CD4-positive, alpha-beta T cell (primary cell): ENCODE data around the gene SPACA1. TPM values are rescaled to one million over a fixed set of nuclear protein-coding genes. Genes with fewer than 3 reads are reported as not detected.

ENCODE experiments used
- ATAC-seq: fragments of 200-7000 bp; cut with Tn5 transposase; one replicate; pipeline ENCODE4 v1.10.0; 2022; ENCODE audit warnings: mild to moderate bottlenecking; ENCODE audit not compliant: poor library complexity
- CTCF ChIA-PET: fragments of 350-600 bp; sonication (Branson Sonifier 250); formaldehyde crosslinking; loops from one replicate; lab custom pipeline; 2021; ENCODE audit warnings: antibody characterized with exemption, inconsistent platforms; lab: Charles Lee
- POLR2A ChIA-PET: fragments of 350-600 bp; sonication (Branson Sonifier 250); formaldehyde crosslinking; loops from one replicate; lab custom pipeline; 2021; ENCODE audit warnings: antibody characterized with exemption, inconsistent platforms; lab: Charles Lee
- DNase-seq, 14 experiments: peaks; one replicate each; pipeline ENCODE4 v3.0.0-alpha.2; 2013 to 2020; ENCODE audit warnings: mixed read lengths in 2 of 14
- H3K27ac ChIP-seq, 2 donors: one replicate each; pipeline versions ENCODE4 v1.5.1 to v1.7.0; 2013; ENCODE audit warnings: low read length in 2 of 2, low read depth in 1 of 2, mild to moderate bottlenecking in 1 of 2
- H3K27me3 ChIP-seq, 2 experiments: 1 replicate in 1 of 2; 2 replicates in 1 of 2; pipeline versions ENCODE4 v1.6.1 to v1.7.0; 2013; ENCODE audit warnings: low read length in 2 of 2, control low read depth in 1 of 2, mild to moderate bottlenecking in 1 of 2, moderate library complexity in 1 of 2; ENCODE audit not compliant: insufficient read depth in 2 of 2, control insufficient read depth in 1 of 2
- H3K36me3 ChIP-seq: one replicate; pipeline ENCODE4 v1.6.1; 2013; ENCODE audit warnings: low read length, control low read depth; ENCODE audit not compliant: insufficient read depth
- H3K4me1 ChIP-seq: one replicate; pipeline ENCODE4 v1.6.1; 2013; ENCODE audit warnings: low read length, control low read depth; ENCODE audit not compliant: insufficient read depth
- H3K4me3 ChIP-seq: one replicate; pipeline ENCODE4 v1.5.1; 2013; ENCODE audit warnings: mild to moderate bottlenecking, low read length, moderate library complexity
- H3K9me3 ChIP-seq, 2 experiments: 1 replicate in 1 of 2; 2 replicates in 1 of 2; pipeline versions ENCODE4 v1.6.1 to v1.7.0; 2013; ENCODE audit warnings: low read length in 2 of 2, mild to moderate bottlenecking in 2 of 2, control low read depth in 1 of 2, moderate library complexity in 1 of 2; ENCODE audit not compliant: control insufficient read depth in 1 of 2, insufficient read depth in 1 of 2
- H3K27ac Mint-ChIP-seq: one replicate; pipeline ENCODE4 v1.8.0; 2020; ENCODE audit warnings: mixed read lengths
- H3K27me3 Mint-ChIP-seq: one replicate; pipeline ENCODE4 v1.8.0; 2021; ENCODE audit warnings: mixed read lengths
- H3K36me3 Mint-ChIP-seq: one replicate; pipeline ENCODE4 v1.8.0; 2021; ENCODE audit warnings: low read depth, mixed read lengths
- H3K4me1 Mint-ChIP-seq: one replicate; pipeline ENCODE4 v1.8.0; 2021; ENCODE audit warnings: low read depth, mixed read lengths
- H3K4me3 Mint-ChIP-seq: one replicate; pipeline ENCODE4 v1.8.0; 2020; ENCODE audit warnings: mild to moderate bottlenecking, mixed read lengths
- H3K9me3 Mint-ChIP-seq: one replicate; pipeline ENCODE4 v1.8.0; 2020; ENCODE audit warnings: mixed read lengths
- intact Hi-C, 2 experiments: fragments of 100-400 bp; cut with DNase I in 1 of 2; cut with micrococcal nuclease in 1 of 2; formaldehyde crosslinking; loops; one replicate each; pipeline versions ENCODE4 v1.15.1 to v1.9.0; 2023 to 2025; cut with DNase I, micrococcal nuclease
- total RNA-seq, 174 experiments: library from RNA in 2 of 174; stranded (reverse) in 2 of 174; gene quantifications; one replicate each; pipeline ENCODE4 v1.2.3 and lab custom pipeline; 2021 to 2026
- TF ChIP-seq, protein P1 (sequence below): fragments of 200-600 bp; IDR thresholded peaks from one replicate; pipeline ENCODE4 v1.8.0; 2022; ENCODE audit warnings: antibody characterized with exemption, mild to moderate bottlenecking

The SPACA1 gene
- total RNA-seq, 2 experiments from 2014 or later, result not detected

DNA sequence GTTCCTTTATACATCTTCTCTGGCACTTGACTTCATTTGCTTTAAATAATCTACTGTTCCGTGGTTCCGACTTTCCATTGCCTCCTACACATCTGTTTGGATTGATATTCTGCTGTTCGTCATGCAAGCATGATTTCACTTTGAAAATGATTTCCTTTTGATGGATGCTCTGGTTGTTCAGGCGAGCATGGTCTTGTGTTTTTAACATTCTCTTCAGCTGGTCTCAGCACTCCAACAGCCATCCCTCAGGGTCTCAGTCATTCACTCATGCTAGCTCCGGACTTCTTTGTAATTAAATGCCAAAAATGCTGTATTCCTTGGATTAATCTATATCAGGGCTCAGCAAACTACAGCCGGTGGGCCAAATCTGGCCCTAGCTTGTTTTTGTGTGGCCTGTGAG, 27.2 kb upstream of the SPACA1 start:
- no peaks in the 10 kb centered on the region for H3K4me1 Mint-ChIP-seq

DNA sequence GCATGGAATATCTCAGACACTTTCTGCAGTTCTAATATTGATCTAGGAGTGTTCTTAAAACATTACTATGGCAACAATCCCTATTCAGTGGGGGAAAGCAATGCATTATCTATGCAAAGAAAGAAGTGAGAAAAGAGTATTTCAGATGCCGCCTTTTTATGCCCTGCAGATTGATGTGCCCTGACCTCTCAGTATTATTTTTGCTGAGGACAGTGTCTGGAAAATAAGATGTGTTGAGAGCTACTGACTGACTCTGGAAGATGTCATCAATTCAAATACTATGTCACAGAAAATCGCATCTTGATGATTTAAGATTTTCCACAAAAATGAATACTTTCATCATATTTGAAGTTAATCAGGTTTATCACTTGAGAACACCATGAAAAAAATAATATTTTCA, 22.9 kb upstream of the SPACA1 start:
- Histone ChIP-seq H3K36me3 (no peaks in the 10 kb centered on the region), H3K27ac (no peak overlapping the region), H3K4me3 (no peak overlapping the region), H3K4me1 (no peaks in the 10 kb centered on the region), H3K27me3 (no peaks in the 10 kb centered on the region), H3K9me3 (peaks cover 8 to 16% of the 10 kb centered on the region in 2 experiments)
- intact Hi-C loops, result no loop called here
- ChIA-PET POLR2A (no interaction called here), CTCF (interaction anchor here (1.7 kb wide), 1 partner anchor 8 kb away, joined by 3 read pairs; no protein-coding TSS in a partner anchor)
- ATAC-seq (no peak), DNase-seq (no peak)
- Mint-ChIP-seq H3K27me3 (peaks cover 14% of the 10 kb centered on the region), H3K4me1 (no peaks in the 10 kb centered on the region), H3K9me3 (peaks cover 4% of the 10 kb centered on the region), H3K36me3 (no peaks in the 10 kb centered on the region), H3K4me3 (no peak overlapping the region), H3K27ac (no peak overlapping the region)
- TF ChIP-seq, protein P1, sequence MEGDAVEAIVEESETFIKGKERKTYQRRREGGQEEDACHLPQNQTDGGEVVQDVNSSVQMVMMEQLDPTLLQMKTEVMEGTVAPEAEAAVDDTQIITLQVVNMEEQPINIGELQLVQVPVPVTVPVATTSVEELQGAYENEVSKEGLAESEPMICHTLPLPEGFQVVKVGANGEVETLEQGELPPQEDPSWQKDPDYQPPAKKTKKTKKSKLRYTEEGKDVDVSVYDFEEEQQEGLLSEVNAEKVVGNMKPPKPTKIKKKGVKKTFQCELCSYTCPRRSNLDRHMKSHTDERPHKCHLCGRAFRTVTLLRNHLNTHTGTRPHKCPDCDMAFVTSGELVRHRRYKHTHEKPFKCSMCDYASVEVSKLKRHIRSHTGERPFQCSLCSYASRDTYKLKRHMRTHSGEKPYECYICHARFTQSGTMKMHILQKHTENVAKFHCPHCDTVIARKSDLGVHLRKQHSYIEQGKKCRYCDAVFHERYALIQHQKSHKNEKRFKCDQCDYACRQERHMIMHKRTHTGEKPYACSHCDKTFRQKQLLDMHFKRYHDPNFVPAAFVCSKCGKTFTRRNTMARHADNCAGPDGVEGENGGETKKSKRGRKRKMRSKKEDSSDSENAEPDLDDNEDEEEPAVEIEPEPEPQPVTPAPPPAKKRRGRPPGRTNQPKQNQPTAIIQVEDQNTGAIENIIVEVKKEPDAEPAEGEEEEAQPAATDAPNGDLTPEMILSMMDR, result no peak

More for the DNA sequence above, 27.2 kb upstream of the SPACA1 start:
- Histone ChIP-seq H3K4me1 (no peaks in the 10 kb centered on the region), H3K27me3 (no peaks in the 10 kb centered on the region), H3K4me3 (no peak overlapping the region), H3K27ac (no peak overlapping the region), H3K36me3 (no peaks in the 10 kb centered on the region), H3K9me3 (no peaks in the 10 kb centered on the region)
- Mint-ChIP-seq H3K36me3 (no peaks in the 10 kb centered on the region), H3K4me3 (no peak overlapping the region), H3K27ac (no peak overlapping the region), H3K27me3 (peaks cover 14% of the 10 kb centered on the region), H3K9me3 (no peaks in the 10 kb centered on the region)
- DNase-seq (no peak), ATAC-seq (no peak)
- ChIA-PET CTCF (no interaction called here), POLR2A (no interaction called here)
- intact Hi-C loops, result no loop called here
- TF ChIP-seq, protein P1, result no peak

DNA sequence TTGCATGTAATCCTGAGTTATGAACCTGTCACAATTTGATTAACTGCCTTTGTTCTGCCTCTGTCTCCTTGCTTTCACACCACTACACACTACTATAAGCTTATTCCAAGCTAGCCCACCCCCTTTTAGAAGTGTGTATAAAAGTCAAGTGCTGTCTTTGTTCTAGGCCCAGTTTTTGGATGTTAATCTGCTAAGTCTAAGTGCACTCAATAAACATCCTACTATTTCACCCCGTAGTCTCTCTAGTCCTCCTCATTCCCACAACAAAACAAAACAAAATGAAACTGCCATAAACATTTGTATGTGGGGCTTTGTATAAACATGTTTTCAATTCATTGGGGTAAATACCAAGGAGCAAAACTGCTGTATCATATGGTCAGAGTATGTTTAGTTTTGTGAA, 16.1 kb upstream of the SPACA1 start:
- no peak overlapping the region for H3K27ac Mint-ChIP-seq
- H3K27ac ChIP-seq, result no peak overlapping the region
- peaks cover 12% of the 10 kb centered on the region for H3K36me3 Mint-ChIP-seq
- TF ChIP-seq, protein P1, result no peak
- H3K27me3 ChIP-seq, result no peaks in the 10 kb centered on the region
- H3K9me3 ChIP-seq, result peaks cover 14 to 45% of the 10 kb centered on the region in 2 experiments
- no peak for DNase-seq
- H3K4me1 Mint-ChIP-seq, result no peaks in the 10 kb centered on the region
- H3K36me3 ChIP-seq, result no peaks in the 10 kb centered on the region
- no peaks in the 10 kb centered on the region for H3K4me1 ChIP-seq
- POLR2A ChIA-PET, result no interaction called here
- ATAC-seq, result no peak
- peaks cover 38% of the 10 kb centered on the region for H3K9me3 Mint-ChIP-seq
- no peak overlapping the region for H3K4me3 Mint-ChIP-seq
- peaks cover 10% of the 10 kb centered on the region for H3K27me3 Mint-ChIP-seq
- no peak overlapping the region for H3K4me3 ChIP-seq
- CTCF ChIA-PET, result no interaction called here
- intact Hi-C loops, result no loop called here
